Right forelimb (tissue), 1 donor: ENCODE measurements around the gene ZCCHC7.
"Not testable (repeated sequence)": the region's sequence is repeated elsewhere in the genome, so short reads cannot be mapped to it uniquely, and the experiment has no call there.

ENCODE experiments used
- DNase-seq: peaks from one replicate; pipeline ENCODE4 v3.0.0-alpha.2; 2018

The ZCCHC7 gene

GRCh38 chr9:37381094-37381741 lies 260.8 kb downstream of the ZCCHC7 start:
- no peak for DNase-seq

DNA sequence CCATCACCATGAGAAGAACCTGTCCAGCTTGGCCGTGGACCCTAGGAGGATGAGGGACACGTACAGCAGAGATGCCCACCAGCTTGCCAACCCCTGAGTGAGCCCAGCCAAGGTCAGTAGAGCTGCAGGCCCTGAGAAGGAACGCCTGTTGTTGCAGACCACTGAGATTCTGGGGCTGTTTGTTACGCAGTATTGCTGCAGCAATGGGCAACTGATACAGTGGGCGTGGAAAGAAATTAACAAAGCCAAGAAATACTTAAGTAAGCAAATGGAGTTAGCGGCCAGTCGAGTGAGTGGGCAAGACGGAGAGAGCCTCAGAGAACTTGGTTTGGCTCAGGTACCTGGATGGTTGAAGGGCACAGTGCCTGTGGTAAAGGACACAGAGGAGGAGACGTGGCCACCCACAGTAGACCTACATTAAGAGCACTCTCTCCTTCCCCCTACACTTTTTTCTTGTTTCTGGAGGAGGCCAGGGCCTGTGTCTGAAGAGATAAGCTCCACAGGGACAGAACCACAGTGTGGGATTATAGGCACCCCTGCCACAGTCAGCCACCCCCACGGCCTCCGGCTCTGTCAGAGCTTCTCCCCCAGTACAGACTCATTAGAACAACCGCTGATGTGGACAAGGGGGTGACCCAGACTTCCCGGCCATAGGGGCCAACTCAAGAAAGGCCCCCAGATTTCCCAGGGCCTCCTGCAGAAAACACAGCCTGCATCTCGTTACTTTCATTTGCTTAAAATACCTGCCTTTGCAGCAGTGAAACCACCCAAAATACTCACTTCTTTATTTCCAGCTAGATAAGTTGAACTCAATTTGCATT lies 262.0 kb downstream of the ZCCHC7 start:
- no peak for DNase-seq

- DNase-seq = no peak
Observed at GRCh38 chr9:37382982-37383357, 262.6 kb downstream of the ZCCHC7 start.

DNA sequence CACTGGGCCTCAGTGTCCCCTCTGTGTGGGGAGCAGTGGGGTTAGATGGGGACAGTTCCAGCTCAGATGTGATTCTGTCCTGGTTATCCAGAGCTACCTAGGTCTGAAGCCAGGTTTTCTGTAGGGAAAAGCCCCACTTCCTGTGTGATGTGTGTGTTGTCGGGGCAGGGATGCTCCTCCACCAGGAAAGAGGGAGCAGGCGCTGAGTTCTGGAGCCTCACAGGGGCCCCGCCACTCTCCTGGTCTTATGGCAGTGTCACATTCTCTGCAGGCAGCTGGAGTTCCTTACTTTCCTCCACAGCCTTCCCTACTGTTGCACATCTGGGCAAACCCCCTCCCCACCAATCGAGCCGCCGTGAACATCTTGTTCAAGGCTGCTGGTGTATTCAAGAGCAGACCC lies 263.0 kb downstream of the ZCCHC7 start:
- no peak for DNase-seq

DNA sequence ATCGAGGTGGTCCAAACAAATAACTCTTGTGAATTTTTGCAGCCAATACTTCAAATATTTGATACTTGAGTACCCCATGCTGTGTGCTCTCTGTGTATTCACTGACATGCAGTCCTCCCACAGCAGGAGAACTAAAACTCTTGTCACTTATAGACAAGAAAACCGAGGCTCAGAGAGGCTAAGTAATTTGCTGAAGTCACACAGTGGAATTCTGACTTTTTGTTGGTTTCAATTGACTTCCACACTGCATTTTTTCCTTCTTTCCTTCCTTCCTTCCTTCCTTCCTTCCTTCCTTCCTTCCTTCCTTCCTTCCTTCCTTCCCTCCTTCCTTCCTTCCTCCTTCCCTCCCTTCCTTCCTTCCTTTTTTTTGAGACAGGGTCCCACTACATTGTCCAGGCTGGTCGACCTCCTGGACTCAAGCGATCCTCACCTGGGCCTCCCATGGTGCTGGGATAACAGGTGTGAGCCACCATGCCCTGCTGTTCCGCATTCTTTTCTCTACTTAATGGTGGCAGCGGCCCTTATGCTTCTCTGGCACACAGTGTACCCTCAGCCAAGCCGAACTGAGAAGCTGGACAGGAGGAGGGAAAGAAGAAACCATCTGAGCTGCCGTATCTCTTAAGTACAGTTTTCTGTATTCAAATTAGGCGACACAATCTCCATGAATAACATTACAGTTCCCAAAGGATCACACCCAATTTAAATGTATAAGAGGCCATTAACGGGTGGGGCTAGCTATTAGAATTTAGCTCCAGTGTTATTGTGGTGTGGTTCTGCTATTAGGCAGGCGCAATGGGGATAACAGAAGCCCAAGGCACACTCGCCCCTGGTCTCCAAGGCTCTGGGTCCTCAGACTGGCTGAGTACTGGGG lies 263.7 kb downstream of the ZCCHC7 start:
- DNase-seq = no peak

DNA sequence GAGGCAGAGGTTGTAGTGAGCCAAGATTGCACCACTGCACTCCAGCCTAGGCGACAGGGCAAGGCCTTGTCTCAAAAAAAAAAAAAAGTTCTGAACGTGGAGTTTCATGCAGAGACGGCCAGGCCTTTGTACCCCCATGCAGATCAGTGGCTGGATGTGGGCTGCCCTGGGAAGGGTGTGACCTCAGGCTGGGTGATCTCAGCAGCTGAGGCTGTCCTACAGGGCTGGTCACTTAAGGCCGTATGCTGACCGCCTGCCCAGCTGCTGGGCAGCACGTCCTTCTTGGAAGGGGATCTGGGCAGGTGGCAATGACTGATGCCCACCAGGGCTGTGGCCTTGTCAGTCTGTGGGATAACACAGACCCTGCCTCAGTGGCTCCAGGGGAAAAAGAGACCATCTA lies 264.9 kb downstream of the ZCCHC7 start:
- DNase-seq = no peak

- DNase-seq = no peak
Observed at GRCh38 chr9:37386988-37387387, 266.6 kb downstream of the ZCCHC7 start.

GRCh38 chr9:37390759-37391158 lies 270.4 kb downstream of the ZCCHC7 start:
- no peak for DNase-seq

DNA sequence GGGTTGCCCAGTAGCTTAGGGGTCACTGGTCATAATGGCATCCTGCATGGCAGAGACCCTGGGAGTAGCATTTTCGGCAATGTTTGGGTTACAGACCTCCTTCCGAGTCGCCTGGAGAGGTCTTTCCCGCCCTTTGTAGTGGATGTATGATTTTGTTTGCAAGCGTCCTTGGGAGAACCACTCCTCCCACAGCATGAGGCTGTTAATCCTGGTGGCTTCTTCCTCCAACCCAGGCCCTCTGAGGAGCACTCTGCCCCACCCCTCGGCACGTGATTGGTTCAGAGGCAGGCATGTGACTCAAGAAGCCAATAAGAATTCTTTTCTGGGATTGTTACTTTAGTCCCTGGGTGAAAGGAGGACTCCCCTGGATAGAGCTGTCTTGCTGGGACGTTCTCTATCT lies 271.9 kb downstream of the ZCCHC7 start:
- no peak for DNase-seq

GRCh38 chr9:37395229-37395628 lies 274.9 kb downstream of the ZCCHC7 start:
- no peak for DNase-seq

- no peak for DNase-seq
Observed at GRCh38 chr9:37395663-37396062, 275.3 kb downstream of the ZCCHC7 start.

- DNase-seq = not testable (repeated sequence)
Observed at GRCh38 chr9:37397948-37398347, 277.6 kb downstream of the ZCCHC7 start.

- DNase-seq = no peak
Observed at GRCh38 chr9:37398464-37399025, 278.2 kb downstream of the ZCCHC7 start.

DNA sequence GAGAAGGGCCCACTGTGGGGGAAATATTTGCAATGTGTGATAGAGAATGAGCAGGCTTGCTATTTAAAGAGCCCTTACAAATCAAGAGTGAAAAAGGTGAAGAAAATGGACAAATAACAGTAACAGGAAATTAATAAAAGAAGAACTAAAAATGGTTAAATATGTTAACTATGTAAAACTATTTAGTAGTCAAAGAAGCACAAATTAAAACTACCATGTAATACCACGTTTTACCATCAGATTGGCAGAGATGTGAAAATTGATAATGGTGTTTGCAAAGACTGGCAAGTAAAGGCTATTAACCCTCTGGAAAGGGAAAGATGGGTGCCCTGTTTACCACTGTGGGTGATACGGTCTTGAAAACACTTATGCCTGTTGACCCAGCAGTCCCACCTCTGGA lies 279.0 kb downstream of the ZCCHC7 start:
- no peak for DNase-seq

GRCh38 chr9:37404590-37404989 lies 284.2 kb downstream of the ZCCHC7 start:
- DNase-seq = no peak

GRCh38 chr9:37405350-37405749 lies 285.0 kb downstream of the ZCCHC7 start:
- DNase-seq = no peak

DNA sequence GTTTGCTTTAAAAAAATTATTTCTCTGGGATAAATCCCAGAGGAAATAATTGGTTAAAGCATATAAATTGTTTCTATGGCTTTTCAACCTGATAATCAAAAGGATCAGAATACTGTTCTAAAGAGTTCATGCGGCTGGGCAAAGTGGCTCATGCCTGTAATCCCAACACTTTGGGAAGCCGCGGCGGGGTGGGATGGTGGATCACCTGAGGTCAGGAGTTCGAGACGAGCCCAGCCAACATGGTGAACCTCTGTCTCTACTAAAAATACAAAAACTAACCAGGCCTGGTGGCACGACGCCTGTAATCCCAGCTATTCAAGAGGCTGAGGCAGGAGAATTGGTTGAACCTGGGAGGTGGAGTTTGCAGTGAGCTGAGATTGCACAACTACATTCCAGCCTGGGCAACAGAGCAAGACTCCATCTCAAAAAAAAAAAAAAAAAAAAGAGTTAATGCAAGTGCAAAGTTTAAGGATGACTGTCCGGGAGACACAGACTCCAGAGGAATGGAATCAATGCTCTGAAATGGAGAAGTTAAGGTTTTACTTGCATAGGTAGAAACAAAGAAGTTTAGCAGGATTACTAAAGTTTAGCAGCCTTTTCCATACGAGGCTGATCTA lies 285.5 kb downstream of the ZCCHC7 start:
- no peak for DNase-seq

GRCh38 chr9:37406603-37407401 lies 286.4 kb downstream of the ZCCHC7 start:
- DNase-seq = no peak

GRCh38 chr9:37407468-37407867 lies 287.1 kb downstream of the ZCCHC7 start:
- DNase-seq = no peak
